Mucosa of descending colon (tissue), 3 donors: ENCODE measurements around the gene PTPRA. TPM values are rescaled to one million over a fixed set of nuclear protein-coding genes. Genes with fewer than 3 reads are reported as not detected.

Experiments
- ATAC-seq: fragments of 200-7000 bp; cut with Tn5 transposase; one replicate; pipeline ENCODE4 v1.9.1; 2020; ENCODE audit warnings: mild to moderate bottlenecking, moderate library complexity
- DNase-seq, 3 donors: peaks; one replicate each; pipeline ENCODE4 v3.0.0-alpha.2; 2020
- H3K36me3 ChIP-seq: fragments of 200-600 bp; one replicate; pipeline ENCODE4 v1.8.0; 2021; ENCODE audit warnings: low read depth, mild to moderate bottlenecking
- H3K4me1 ChIP-seq: fragments of 200-600 bp; one replicate; pipeline ENCODE4 v1.8.0; 2021; ENCODE audit warnings: low read depth, mild to moderate bottlenecking
- H3K4me3 ChIP-seq: fragments of 200-600 bp; one replicate; pipeline ENCODE4 v1.8.0; 2021; ENCODE audit warnings: mild to moderate bottlenecking
- H3K9me3 ChIP-seq: fragments of 200-600 bp; one replicate; pipeline ENCODE4 v1.8.0; 2021; ENCODE audit warnings: mild to moderate bottlenecking
- CTCF ChIP-seq: fragments of 200-600 bp; IDR thresholded peaks from one replicate; pipeline ENCODE4 v1.8.0; 2022; ENCODE audit warnings: antibody characterized with exemption, mild to moderate bottlenecking
- intact Hi-C, 2 donors: fragments of 100-400 bp; cut with DNase I in 1 of 2; cut with micrococcal nuclease in 1 of 2; formaldehyde crosslinking; loops; one replicate each; pipeline versions ENCODE4 v1.11.0 to v1.11.1; 2022; cut with DNase I, micrococcal nuclease
- total RNA-seq, 3 donors: library from RNA; stranded (reverse); fragmentation: NEBNext Ultra II Directional in 2 of 3; extraction: Animal tissue kit (Norgen Biotek cat#: 25700) in 2 of 3; gene quantifications; one replicate each; pipeline versions ENCODE4 v1.2.1 to v1.2.4, GENCODE V29; 2021 to 2023
- donor health status: DM: no; HTN: no; CAD: no; lungs with moderate emphysema.
- donor health status: DM: no; HTN: no; CAD: no.
- donor health status: DM: no; HTN: yes; CAD: no.

Gene PTPRA
- total RNA-seq, 3 donors from 2014 or later: 39.0 to 64.7 (median 59.3) TPM

- no peak for ATAC-seq
- intact Hi-C loops: no loop called here
- Histone ChIP-seq H3K36me3 (peaks cover 4% of the 10 kb centered on the region), H3K4me1 (no peaks in the 10 kb centered on the region), H3K4me3 (no peak overlapping the region), H3K9me3 (no peaks in the 10 kb centered on the region)
- DNase-seq: no peak
- no peak for TF ChIP-seq CTCF
These were observed 154.7 kb downstream of the PTPRA start for GRCh38 chr20:3027987-3028386.

- no peak for TF ChIP-seq CTCF
- no peaks in the 10 kb centered on the region for H3K9me3 ChIP-seq
- no peak for DNase-seq
- no peak for ATAC-seq
- intact Hi-C loops: no loop called here
- H3K4me3 ChIP-seq: no peak overlapping the region
- peaks cover 10% of the 10 kb centered on the region for H3K36me3 ChIP-seq
- no peaks in the 10 kb centered on the region for H3K4me1 ChIP-seq
These were observed 158.4 kb downstream of the PTPRA start for GRCh38 chr20:3031524-3032147.

- ATAC-seq: no peak
- no peak for DNase-seq
- no peak for TF ChIP-seq CTCF
- H3K4me3 ChIP-seq: no peak overlapping the region
- H3K36me3 ChIP-seq: peaks cover 16% of the 10 kb centered on the region
- H3K4me1 ChIP-seq: no peaks in the 10 kb centered on the region
- intact Hi-C loops: no loop called here
- H3K9me3 ChIP-seq: no peaks in the 10 kb centered on the region
These were observed 159.3 kb downstream of the PTPRA start for GRCh38 chr20:3032624-3033023.

- ATAC-seq: no peak
- Histone ChIP-seq H3K4me3 (no peak overlapping the region), H3K36me3 (peaks cover 12% of the 10 kb centered on the region), H3K9me3 (no peaks in the 10 kb centered on the region), H3K4me1 (no peaks in the 10 kb centered on the region)
- DNase-seq: no peak
- intact Hi-C loops: no loop called here
- no peak for TF ChIP-seq CTCF
These were observed 164.4 kb downstream of the PTPRA start for GRCh38 chr20:3037654-3038053.

GRCh38 chr20:3038454-3038853, 165.2 kb downstream of the PTPRA start:
- TF ChIP-seq CTCF: no peak

GRCh38 chr20:3039426-3039825, 166.1 kb downstream of the PTPRA start:
- no peaks in the 10 kb centered on the region for H3K4me1 ChIP-seq
- intact Hi-C loops: no loop called here
- no peak overlapping the region for H3K4me3 ChIP-seq
- ATAC-seq: no peak
- DNase-seq: no peak
- H3K9me3 ChIP-seq: no peaks in the 10 kb centered on the region
- H3K36me3 ChIP-seq: peaks cover 12% of the 10 kb centered on the region
- TF ChIP-seq CTCF: no peak

More at GRCh38 chr20:3038454-3038853, 165.2 kb downstream of the PTPRA start:
- Histone ChIP-seq H3K9me3 (no peaks in the 10 kb centered on the region), H3K4me1 (no peaks in the 10 kb centered on the region), H3K4me3 (no peak overlapping the region), H3K36me3 (peaks cover 12% of the 10 kb centered on the region)
- intact Hi-C loops: no loop called here
- ATAC-seq: no peak
- DNase-seq: no peak
